HCT116 (cell line): Measurements from ENCODE around the gene TMEM222. TPM values are rescaled to one million over a fixed set of nuclear protein-coding genes. Genes with fewer than 3 reads are reported as not detected.

ENCODE experiments used
- ATAC-seq: fragments of 200-7000 bp; cut with Tn5 transposase; 2 replicates; pipeline ENCODE4 v1.9.1; 2020; ENCODE audit warnings: mild to moderate bottlenecking, moderate library complexity
- BruUV-seq: library from RNA; stranded (reverse); fragments of 400-500 nt; replicated peaks from 2 replicates; lab custom pipeline; 2021; lab: Mats Ljungman, UMichigan
- CTCF ChIA-PET: fragments of 300-600 bp; sonication (Branson Sonifier 250); formaldehyde crosslinking; loops from one replicate; lab custom pipeline; 2021; ENCODE audit warnings: antibody characterized with exemption; lab: Charles Lee
- POLR2A ChIA-PET: fragments of 300-600, 350-600 bp; sonication (Branson Sonifier 250); formaldehyde crosslinking; loops from one replicate; lab custom pipeline; 2021; ENCODE audit warnings: antibody characterized with exemption; lab: Charles Lee
- RAD21 ChIA-PET, 2 experiments: fragments of 300-600 bp; sonication (Branson Sonifier 250); formaldehyde crosslinking; loops; one replicate each; lab custom pipeline; 2023; ENCODE audit warnings: low total read pairs in 2 of 2; ENCODE audit not compliant: uncharacterized antibody in 2 of 2, unreplicated experiment in 2 of 2, low non-redundant PET in 1 of 2; lab: Charles Lee
- DNase-seq: peaks from one replicate; pipeline ENCODE4 v3.0.0-alpha.2; 2010; ENCODE audit warnings: low read depth, low spot score
- H2AFZ ChIP-seq: fragments of 200-600 bp; shearing (Covaris generic), sonication (generic); 2 replicates; pipeline ENCODE4 v1.6.1; 2017; ENCODE audit warnings: low read depth, mixed run types, mixed read lengths, antibody characterized with exemption, low read length; ENCODE audit not compliant: poor library complexity, severe bottlenecking
- H3K27ac ChIP-seq: 2 replicates; pipeline ENCODE4 v1.5.1; 2012; ENCODE audit warnings: low read depth, low read length
- H3K27me3 ChIP-seq: fragments of 200-600 bp; sonication (generic); 2 replicates; pipeline ENCODE4 v1.6.1; 2016; ENCODE audit warnings: mixed run types, low read length, mixed read lengths; ENCODE audit not compliant: insufficient read depth
- H3K36me3 ChIP-seq, 2 experiments: fragments of 200-500 bp in 1 of 2; fragments of 200-600 bp in 1 of 2; sonication (Bioruptor generic) in 1 of 2; sonication (generic) in 1 of 2; 2 replicates each; pipeline versions ENCODE4 v1.5.1 to v1.6.1; 2014 to 2016; ENCODE audit warnings: low read length in 2 of 2, inconsistent platforms in 1 of 2, mixed read lengths in 1 of 2, mixed run types in 1 of 2; ENCODE audit not compliant: insufficient read depth in 2 of 2, control insufficient read depth in 1 of 2
- H3K4me1 ChIP-seq, 2 experiments: fragments of 200-600 bp in 1 of 2; sonication (generic) in 1 of 2; 2 replicates each; pipeline versions ENCODE4 v1.5.1 to v1.6.1; 2012 to 2017; ENCODE audit warnings: low read length in 2 of 2, inconsistent platforms in 1 of 2, mild to moderate bottlenecking in 1 of 2, mixed read lengths in 1 of 2, mixed run types in 1 of 2, moderate library complexity in 1 of 2; ENCODE audit not compliant: insufficient read depth in 2 of 2, control insufficient read depth in 1 of 2
- H3K4me2 ChIP-seq: fragments of 200-600 bp; sonication (generic); 2 replicates; pipeline ENCODE4 v1.6.1; 2017; ENCODE audit warnings: mixed run types, low read length, mixed read lengths
- H3K4me3 ChIP-seq, 2 experiments: fragments of 200-600 bp in 1 of 2; sonication (generic) in 1 of 2; replicated peaks in 1 of 2; 2 replicates each; pipeline ENCODE4 v1.5.1; 2011 to 2016; ENCODE audit warnings: low read length in 2 of 2, control low read depth in 1 of 2, low read depth in 1 of 2, mild to moderate bottlenecking in 1 of 2, mixed read lengths in 1 of 2, mixed run types in 1 of 2
- H3K79me2 ChIP-seq: fragments of 200-600 bp; sonication (generic); 2 replicates; pipeline ENCODE4 v1.6.1; 2017; ENCODE audit warnings: mild to moderate bottlenecking, mixed run types, low read length, moderate library complexity, mixed read lengths; ENCODE audit not compliant: insufficient read depth
- H3K9ac ChIP-seq: fragments of 200-600 bp; sonication (generic); 2 replicates; pipeline ENCODE4 v1.6.1; 2016; ENCODE audit warnings: low read length, mixed read lengths
- H3K9me2 ChIP-seq: fragments of 200-600 bp; sonication (generic), shearing (Covaris generic); 2 replicates; pipeline ENCODE4 v1.6.1; 2017; ENCODE audit warnings: mixed run types, mild to moderate bottlenecking, moderate library complexity; ENCODE audit not compliant: insufficient read depth
- H3K9me3 ChIP-seq, 2 experiments: fragments of 200-500 bp in 1 of 2; fragments of 200-600 bp in 1 of 2; sonication (Bioruptor generic) in 1 of 2; sonication (generic) in 1 of 2; 2 replicates each; pipeline ENCODE4 v1.6.1; 2014 to 2017; ENCODE audit warnings: low read length in 2 of 2, mixed read lengths in 2 of 2, inconsistent platforms in 1 of 2, low read depth in 1 of 2, mild to moderate bottlenecking in 1 of 2, mixed run types in 1 of 2, moderate library complexity in 1 of 2; ENCODE audit not compliant: control insufficient read depth in 1 of 2, insufficient read depth in 1 of 2
- H4K20me1 ChIP-seq: fragments of 200-600 bp; sonication (generic), shearing (Covaris generic); 2 replicates; pipeline ENCODE4 v1.6.1; 2017; ENCODE audit warnings: mixed run types, mild to moderate bottlenecking, moderate library complexity; ENCODE audit not compliant: insufficient read depth
- RAD21 ChIP-seq: IDR thresholded peaks from 2 replicates; pipeline ENCODE4 v1.6.1; 2012; ENCODE audit warnings: low read depth, mild to moderate bottlenecking
- SIN3A ChIP-seq: IDR thresholded peaks from 2 replicates; pipeline ENCODE4 v1.6.1; 2012; ENCODE audit warnings: low read depth
- ZNF274 ChIP-seq: fragments of 200-500 bp; sonication (Bioruptor generic); IDR thresholded peaks from 2 replicates; pipeline ENCODE4 v1.6.1; 2014; ENCODE audit warnings: mild to moderate bottlenecking, low read depth, low read length, inconsistent platforms
- intact Hi-C: fragments of 100-400 bp; cut with micrococcal nuclease; formaldehyde crosslinking; loops from 2 replicates; pipeline ENCODE4 v1.10.0; 2022
- total RNA-seq: library from RNA; stranded (reverse); gene quantifications from one replicate; pipeline ENCODE4 v1.2.1, GENCODE V29; 2021; ENCODE audit not compliant: unreplicated experiment
- TF ChIP-seq, protein P1 (sequence below), 3 experiments: fragments of 200-600 bp in 1 of 3; sonication (generic) in 1 of 3; IDR thresholded peaks in 2 of 3; conservative IDR thresholded peaks in 1 of 3; 2 replicates each; pipeline ENCODE4 v1.5.1; 2012 to 2017; ENCODE audit warnings: low read depth in 2 of 3, low read length in 2 of 3, antibody characterized with exemption in 1 of 3, borderline replicate concordance in 1 of 3, control low read depth in 1 of 3, mild to moderate bottlenecking in 1 of 3, mixed read lengths in 1 of 3, mixed run types in 1 of 3, moderate library complexity in 1 of 3; ENCODE audit not compliant: insufficient read depth in 1 of 3

The TMEM222 gene
- total RNA-seq, 1 experiment from 2014 or later, result 32.8 TPM

DNA sequence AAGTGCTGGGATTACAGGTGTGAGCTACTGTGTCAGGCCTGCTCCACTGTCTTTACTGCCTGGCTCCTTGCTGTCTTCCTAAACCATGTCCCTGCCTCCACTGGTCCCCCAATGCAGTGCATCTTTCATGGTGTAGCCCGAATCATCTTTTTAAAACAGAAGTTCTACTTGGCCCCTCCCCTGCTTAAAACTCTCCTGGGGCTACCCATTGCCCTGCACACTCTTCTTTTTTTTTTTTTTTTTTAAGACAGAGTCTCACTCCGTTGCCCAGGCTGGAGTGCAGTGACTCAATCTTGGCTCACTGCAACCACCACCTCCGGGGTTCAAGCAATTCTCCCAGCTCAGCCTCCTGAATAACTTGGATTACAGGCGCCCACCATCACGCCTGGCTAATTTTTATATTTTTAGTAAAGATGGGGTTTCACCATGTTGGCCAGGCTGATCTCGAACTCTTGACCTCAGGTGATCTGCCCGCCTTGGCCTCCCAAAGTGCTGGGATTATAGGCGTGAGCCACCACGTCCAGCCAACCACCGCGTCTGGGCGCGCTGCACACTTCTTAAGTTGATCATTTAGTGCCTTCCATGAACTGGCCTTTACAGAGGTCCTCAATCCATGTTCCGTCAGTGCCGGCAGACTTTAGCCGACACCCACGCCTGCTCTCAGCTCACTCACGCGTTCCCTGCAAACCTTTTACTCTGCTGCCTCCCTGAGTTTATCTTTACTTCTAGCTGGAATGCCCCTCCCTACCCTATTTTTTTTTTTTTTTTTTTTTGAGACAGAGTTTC lies 50.3 kb downstream of the TMEM222 start:
- POLR2A ChIA-PET, result interaction anchor here (0.8 kb wide), 1 partner anchor 32 kb away, joined by 4 read pairs; no protein-coding TSS in a partner anchor
- Histone ChIP-seq H3K36me3 (no peaks in the 10 kb centered on the region), H2AFZ (no peak overlapping the region), H3K9ac (no peak overlapping the region), H3K79me2 (no peaks in the 10 kb centered on the region), H4K20me1 (no peaks in the 10 kb centered on the region), H3K4me3 (no peak overlapping the region), H3K27me3 (no peaks in the 10 kb centered on the region), H3K9me3 (no peaks in the 10 kb centered on the region), H3K4me2 (no peak overlapping the region), H3K4me1 (peaks cover 4 to 8% of the 10 kb centered on the region in 2 experiments), H3K9me2 (no peaks in the 10 kb centered on the region), H3K27ac (no peak overlapping the region)
- ATAC-seq (no peak), DNase-seq (no peak)
- intact Hi-C loops, result no loop called here
- BruUV-seq, result no TSS peak
- no peak for TF ChIP-seq SIN3A
- no peak for TF ChIP-seq RAD21
- RAD21 ChIA-PET, result no interaction called here
- CTCF ChIA-PET, result interaction anchor here (0.6 to 1.2 kb wide), 2 partner anchors 19 to 21 kb away, joined by 3 read pairs; no protein-coding TSS in a partner anchor

DNA sequence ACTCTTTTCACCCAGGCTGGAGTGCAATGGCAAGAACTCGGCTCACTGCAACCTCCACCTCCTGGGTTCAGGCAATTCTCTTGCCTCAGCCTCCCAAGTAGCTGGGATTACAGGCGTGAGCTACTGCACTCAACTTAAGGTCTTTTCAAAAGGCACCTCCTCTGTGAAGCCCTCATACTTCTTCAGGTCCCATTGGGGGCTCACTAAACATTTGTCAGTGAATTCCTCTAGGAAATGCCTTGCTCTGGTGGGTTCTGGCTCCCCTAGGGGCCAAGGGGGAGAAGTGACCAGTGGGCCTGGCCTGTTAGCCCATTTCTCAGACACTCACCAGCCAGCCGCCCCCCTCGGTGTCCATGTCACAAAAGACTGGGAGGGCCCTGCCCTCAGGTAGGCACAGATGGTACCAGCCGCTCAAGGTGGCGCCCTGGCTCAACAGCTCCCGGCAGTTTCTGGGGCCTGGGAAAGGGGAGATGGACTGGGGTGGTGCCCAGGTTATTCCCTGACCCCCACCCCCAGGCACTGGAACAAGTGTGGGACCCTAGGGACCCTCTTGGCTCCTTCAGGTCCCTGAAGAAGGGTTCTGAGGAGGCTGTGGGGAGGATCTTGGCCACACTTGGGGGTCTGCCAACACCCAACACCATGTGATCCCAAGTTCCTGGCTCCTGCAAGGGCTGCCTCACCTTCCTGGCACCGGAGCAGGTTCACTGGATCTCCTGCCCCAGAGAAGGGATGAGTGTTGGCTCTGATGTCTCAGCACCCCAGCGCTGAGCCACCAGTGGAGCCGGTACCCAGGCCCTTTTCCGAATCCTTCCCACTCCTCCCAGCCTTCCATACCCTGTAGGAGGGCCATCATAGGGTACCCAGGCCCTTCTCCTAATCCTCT lies 51.1 kb downstream of the TMEM222 start:
- TF ChIP-seq, protein P1, sequence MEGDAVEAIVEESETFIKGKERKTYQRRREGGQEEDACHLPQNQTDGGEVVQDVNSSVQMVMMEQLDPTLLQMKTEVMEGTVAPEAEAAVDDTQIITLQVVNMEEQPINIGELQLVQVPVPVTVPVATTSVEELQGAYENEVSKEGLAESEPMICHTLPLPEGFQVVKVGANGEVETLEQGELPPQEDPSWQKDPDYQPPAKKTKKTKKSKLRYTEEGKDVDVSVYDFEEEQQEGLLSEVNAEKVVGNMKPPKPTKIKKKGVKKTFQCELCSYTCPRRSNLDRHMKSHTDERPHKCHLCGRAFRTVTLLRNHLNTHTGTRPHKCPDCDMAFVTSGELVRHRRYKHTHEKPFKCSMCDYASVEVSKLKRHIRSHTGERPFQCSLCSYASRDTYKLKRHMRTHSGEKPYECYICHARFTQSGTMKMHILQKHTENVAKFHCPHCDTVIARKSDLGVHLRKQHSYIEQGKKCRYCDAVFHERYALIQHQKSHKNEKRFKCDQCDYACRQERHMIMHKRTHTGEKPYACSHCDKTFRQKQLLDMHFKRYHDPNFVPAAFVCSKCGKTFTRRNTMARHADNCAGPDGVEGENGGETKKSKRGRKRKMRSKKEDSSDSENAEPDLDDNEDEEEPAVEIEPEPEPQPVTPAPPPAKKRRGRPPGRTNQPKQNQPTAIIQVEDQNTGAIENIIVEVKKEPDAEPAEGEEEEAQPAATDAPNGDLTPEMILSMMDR (IDR thresholded peaks at IDR 0.05 in 2 of 3, conservative IDR thresholded peaks at IDR 0.05 in 1 of 3; ENCODE audit: borderline replicate concordance in 1 of 3, insufficient read depth in 1 of 3, low read depth in 2 of 3, low read length in 2 of 3), result peak in 2 of 3 experiments; percentile 59 to 63; a peak in 4 of 6 replicates
- no peak for TF ChIP-seq ZNF274
- no peak for DNase-seq
- RAD21 ChIA-PET, result no interaction called here
- Histone ChIP-seq H3K36me3 (no peaks in the 10 kb centered on the region), H3K9ac (no peak overlapping the region), H3K27me3 (no peaks in the 10 kb centered on the region), H3K79me2 (no peaks in the 10 kb centered on the region), H3K4me1 (no peaks in the 10 kb centered on the region; a peak in 2 of 4 replicates), H3K9me3 (no peaks in the 10 kb centered on the region), H3K4me2 (no peak overlapping the region), H4K20me1 (no peaks in the 10 kb centered on the region), H2AFZ (no peak overlapping the region), H3K27ac (no peak overlapping the region; the same call in 1 of the 2 replicates), H3K4me3 (no peak overlapping the region), H3K9me2 (no peaks in the 10 kb centered on the region)
- intact Hi-C loops, result no loop called here
- BruUV-seq, result no TSS peak
- CTCF ChIA-PET, result interaction anchor here (0.6 to 1.2 kb wide), 2 partner anchors 18 to 20 kb away, joined by 3 read pairs; no protein-coding TSS in a partner anchor
- ATAC-seq, result peak; percentile 77
- POLR2A ChIA-PET, result no interaction called here
